GM19438 (cell line): ENCODE measurements around the gene WDPCP.
"Not testable (repeated sequence)": the region's sequence is repeated elsewhere in the genome, so short reads cannot be mapped to it uniquely, and the experiment has no call there.

Source experiments
- ATAC-seq: cut with Tn5 transposase; IDR thresholded peaks from one replicate; pipeline ENCODE4 v1.9.1; 2021; ENCODE audit warnings: low read depth; ENCODE audit not compliant: unreplicated experiment

Gene WDPCP

DNA sequence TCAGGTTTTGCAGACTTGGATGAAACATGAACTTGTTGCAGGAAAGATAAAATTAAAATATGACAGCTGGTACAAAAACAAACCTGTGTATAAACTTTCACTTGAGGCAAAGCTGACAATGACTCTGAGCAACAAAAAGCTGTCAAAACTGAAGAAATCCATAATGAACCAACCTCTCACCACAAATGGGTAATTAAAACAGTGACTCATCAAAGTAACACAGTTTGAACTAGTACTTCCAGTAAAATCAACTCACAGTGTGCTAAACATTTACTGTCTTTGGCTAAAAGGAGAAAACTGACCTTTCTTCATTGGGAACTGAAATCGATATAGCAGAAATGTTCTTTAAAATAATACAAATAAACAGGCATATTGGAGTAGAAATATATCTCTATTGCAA is 209.7 kb downstream of the WDPCP start:
- ATAC-seq, result no peak

DNA sequence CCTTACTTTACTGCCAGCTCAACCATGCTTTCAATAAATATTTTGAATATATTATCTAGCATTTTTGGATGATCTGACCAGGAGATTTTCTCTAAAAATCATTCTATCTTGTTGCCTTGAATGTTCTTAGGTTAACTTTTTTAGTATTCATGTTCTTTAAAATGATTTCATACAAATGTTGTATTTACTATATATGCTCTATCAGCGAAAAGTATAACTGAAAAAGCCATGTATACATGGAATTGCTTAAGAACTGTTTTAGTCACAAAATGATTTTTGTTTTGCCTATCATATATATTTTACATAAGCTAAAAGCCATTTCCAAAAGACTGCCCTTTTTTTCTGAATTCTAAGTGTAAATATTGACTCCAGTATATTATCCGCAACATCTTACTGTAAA is 213.9 kb downstream of the WDPCP start:
- ATAC-seq, result no peak

- ATAC-seq, result no peak
Observed at GRCh38 chr2:63372549-63372948, 215.7 kb downstream of the WDPCP start.

DNA sequence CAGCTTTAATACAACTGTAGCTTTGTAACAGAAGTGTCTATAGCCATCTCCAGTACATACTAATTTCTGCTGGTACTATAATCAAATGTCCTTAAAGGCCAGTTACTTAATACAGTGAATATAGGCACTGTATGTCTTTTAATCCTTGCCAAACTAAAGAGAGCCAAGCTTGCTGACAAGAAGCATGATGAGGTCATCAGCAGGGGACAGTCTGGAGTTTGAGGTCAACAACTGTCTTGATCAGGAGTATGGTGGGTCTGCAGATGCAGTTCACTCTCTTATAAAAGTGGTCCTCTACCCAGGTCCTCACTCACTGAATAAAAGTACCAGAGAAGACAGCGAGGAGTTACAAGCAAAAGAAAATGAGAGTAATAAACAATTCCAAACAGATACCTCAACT is 219.1 kb downstream of the WDPCP start:
- no peak for ATAC-seq

- no peak for ATAC-seq
Observed at GRCh38 chr2:63364866-63365265, 223.4 kb downstream of the WDPCP start.

- not testable (repeated sequence) for ATAC-seq
Observed at GRCh38 chr2:63357722-63358121, 230.6 kb downstream of the WDPCP start.

DNA sequence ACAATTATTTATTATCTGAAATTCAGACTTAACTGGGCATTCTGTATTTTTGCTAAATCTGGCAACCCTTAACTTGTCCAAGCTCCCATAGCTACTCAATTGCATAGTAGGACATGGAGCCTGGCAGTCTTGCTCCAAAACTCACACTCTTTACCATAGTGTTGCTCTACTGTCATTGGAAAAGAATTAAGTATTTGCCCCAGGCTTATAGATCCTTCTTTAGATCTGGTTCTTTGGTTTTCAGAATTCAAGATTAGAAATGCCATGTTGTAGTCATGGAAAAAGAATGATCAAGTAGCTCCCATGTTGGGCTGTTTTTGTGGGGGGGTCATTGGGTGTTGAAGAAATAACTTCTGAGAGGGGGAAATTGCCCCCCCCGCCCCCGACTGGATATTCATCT is 240.9 kb downstream of the WDPCP start:
- ATAC-seq, result no peak

DNA sequence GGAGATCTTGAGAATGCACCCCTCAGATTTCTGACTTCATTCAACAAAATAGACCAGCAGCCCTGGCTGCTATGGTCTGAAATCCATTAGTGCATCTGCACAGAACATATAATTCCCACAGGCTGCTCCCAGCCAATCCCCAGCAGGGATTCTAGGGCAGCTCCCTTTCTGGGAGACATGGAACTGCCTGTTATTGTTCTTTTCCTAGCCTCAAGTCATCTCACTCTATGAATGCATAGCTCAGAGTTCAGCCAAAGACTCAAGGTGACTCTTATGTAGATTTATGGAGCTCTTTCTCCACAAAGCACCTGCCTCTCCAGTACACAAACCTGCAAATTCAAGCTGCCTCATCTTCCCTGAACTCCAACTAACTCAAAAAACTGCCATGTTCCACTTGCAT is 241.9 kb downstream of the WDPCP start:
- ATAC-seq, result no peak

DNA sequence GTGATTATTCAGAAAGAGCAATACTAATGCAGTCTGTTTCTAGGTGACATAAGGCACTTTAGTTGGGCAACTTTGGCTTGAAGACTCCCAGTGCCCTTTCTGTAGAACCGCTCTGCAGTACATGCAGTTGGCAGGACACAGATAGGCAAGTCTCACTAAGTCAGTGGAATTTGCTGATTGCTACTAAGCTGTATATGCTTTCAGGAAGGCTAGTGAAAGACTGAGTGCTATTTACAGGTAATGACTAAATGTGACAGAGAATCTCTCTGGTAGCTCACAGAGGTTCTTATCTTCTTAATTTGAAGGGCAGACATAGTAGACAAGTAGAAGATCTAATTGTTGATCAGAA is 243.0 kb downstream of the WDPCP start:
- no peak for ATAC-seq

DNA sequence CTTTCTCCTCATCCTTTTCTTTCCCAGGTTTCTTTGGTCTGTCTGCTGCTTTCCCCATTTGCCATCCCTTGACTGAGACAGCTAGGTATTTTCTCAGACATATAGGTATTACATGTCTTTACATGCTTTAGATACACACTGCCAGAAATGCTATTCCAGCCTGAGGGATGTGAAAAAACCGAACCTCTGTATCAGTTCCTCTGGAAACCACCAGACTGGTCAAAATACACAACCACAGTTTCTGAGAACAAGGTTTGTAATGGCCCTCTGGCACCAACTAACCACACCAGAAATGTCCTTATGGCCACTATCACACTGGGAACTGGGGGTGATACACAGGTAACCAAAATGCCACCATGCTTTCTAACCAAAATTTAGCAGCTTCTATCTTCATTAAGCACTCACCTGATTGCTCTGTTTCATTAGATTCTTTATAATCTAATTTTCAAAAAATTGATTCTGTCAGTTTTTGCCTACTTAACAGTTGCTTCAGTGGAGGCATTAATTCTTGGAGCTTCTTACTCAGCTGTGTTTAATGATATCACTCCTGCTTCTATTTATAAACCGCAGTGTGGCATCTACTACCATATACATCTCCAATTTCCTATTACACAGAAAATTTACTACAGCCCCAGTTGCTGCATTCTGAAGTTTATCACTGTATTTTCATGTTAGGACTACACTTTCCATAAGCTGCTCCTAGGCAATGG is 243.5 kb downstream of the WDPCP start:
- no peak for ATAC-seq

GRCh38 chr2:63343397-63344109 is 244.7 kb downstream of the WDPCP start:
- ATAC-seq, result no peak

DNA sequence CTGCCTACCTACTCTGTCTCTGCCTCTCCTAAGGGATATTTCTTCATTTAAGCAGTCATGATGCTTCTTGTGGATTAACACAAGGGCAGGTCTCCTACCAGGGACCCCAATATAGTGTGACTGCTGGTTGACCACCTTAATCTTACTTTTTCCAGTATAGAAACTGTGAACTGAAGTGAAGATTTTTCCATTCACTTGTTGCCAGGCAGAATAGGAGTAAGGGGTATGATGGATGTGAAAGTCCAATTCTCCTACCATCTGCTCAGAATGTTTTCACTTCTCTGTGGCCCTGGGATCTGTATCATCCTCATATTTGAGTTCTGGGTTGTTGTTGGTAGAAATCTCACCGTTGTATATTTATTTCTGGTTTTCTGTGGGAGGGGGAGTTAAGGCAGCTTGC is 247.8 kb downstream of the WDPCP start:
- ATAC-seq, result no peak

GRCh38 chr2:63334910-63335309 is 253.4 kb downstream of the WDPCP start:
- no peak for ATAC-seq

DNA sequence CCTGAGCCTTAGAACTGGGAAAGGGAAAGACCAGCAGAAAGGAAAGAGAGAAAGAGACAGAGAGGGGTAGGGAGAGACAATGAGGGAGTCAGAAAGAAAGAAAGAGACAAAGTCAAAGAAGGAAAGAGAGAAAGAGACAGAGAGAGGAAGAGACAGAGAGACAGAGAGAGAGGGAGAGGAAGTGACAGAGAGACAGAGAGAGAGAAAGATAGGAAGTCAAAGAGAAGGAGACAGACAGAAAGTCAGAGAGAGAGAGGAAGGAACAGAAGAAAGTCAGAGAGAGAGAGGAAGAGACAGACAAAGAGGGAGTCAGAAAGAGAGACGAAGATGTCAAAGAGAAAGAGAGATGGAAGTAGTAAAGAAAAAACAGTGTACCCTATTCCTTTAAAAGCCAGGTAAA is 261.8 kb downstream of the WDPCP start:
- ATAC-seq, result no peak

DNA sequence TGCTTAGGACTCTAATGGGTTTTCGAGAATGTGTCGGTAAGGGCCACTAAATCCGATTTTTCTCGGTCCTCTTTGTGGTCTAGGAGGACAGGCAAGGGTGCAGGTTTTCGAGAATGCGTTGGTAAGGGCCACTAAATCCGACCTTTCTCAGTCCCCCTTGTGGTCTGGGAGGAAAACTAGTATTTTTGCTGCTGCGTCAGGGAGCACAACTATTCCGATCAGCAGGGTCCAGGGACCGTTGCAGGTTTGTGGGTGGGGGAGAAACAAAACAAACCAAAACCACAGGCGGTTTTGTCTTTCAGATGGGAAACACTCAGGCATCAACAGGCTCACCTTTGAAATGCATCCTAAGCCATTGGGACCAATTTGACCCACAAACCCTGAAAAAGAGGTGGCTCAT is 264.6 kb downstream of the WDPCP start:
- not testable (repeated sequence) for ATAC-seq

GRCh38 chr2:63321973-63322372 is 266.3 kb downstream of the WDPCP start:
- not testable (repeated sequence) for ATAC-seq

DNA sequence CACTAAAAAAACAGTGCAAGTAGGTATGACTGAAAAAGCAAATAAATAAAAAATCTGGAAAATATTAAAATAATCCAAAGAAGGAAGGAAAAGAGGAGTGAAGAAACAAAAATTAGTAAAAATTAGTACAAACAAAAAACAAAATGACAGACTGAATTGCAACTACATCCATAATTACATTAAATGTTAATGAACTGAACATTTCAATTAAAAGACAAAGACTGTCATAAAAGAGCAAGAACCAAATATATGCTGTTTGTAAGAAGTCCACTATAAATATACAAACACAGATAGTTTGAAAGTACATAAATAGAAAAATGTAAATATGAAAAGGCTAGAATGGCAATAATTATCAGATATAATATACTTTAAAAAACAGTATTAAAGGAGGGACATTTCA is 267.6 kb downstream of the WDPCP start:
- ATAC-seq, result no peak

GRCh38 chr2:63310614-63311013 is 277.7 kb downstream of the WDPCP start:
- no peak for ATAC-seq

DNA sequence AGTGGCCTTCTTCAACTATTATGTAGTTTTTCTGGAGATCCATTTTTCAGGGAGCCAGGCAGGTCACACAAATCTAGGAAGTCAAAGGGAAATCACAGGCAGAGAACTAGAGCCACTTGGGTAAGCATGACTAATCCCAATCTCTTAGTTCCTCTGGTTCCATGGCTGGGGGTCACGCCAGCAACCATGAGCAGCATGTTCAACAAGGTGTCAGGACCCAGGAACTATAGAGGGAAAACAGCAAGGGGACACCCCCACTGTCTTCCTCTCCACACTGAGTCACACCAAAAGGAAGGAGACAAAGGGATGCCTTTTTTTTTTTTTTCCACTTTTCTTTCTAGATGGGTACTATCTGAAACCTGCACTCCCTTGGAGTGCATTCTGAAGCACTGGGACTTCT is 286.8 kb downstream of the WDPCP start:
- no peak for ATAC-seq

GRCh38 chr2:63300835-63301234 is 287.4 kb downstream of the WDPCP start:
- ATAC-seq, result no peak

- no peak for ATAC-seq
Observed at GRCh38 chr2:63287956-63288355, 300.3 kb downstream of the WDPCP start.

GRCh38 chr2:63286520-63286919 is 301.8 kb downstream of the WDPCP start:
- ATAC-seq, result not testable (repeated sequence)
